Smooth muscle cell (in vitro differentiated cells): ENCODE results near the gene HTR1B. TPM values are rescaled to one million over a fixed set of nuclear protein-coding genes. Genes with fewer than 3 reads are reported as not detected.

Experiments used
- DNase-seq: peaks from one replicate; lab custom pipeline; 2025; ENCODE audit not compliant: unreplicated experiment; lab: John Stamatoyannopoulos, UW
- H2AFZ ChIP-seq: fragments of 200-600 bp; sonication (generic); 2 replicates; pipeline ENCODE4 v1.6.0; 2016; ENCODE audit warnings: antibody characterized with exemption, low read depth, mild to moderate bottlenecking
- H3F3A ChIP-seq: fragments of 200-600 bp; sonication (generic); 2 replicates; pipeline ENCODE4 v1.6.0; 2017; ENCODE audit warnings: antibody characterized with exemption, low read depth
- H3K27ac ChIP-seq: fragments of 200-600 bp; sonication (generic); 2 replicates; pipeline ENCODE4 v1.5.1; 2016; ENCODE audit warnings: low read depth, mild to moderate bottlenecking
- H3K27me3 ChIP-seq: fragments of 200-600 bp; sonication (generic); 2 replicates; pipeline ENCODE4 v1.6.1; 2016; ENCODE audit warnings: low read depth, mild to moderate bottlenecking
- H3K36me3 ChIP-seq: fragments of 200-600 bp; sonication (generic); 2 replicates; pipeline ENCODE4 v1.5.1; 2016; ENCODE audit warnings: low read depth
- H3K4me1 ChIP-seq: fragments of 200-600 bp; sonication (generic); 2 replicates; pipeline ENCODE4 v1.5.1; 2016; ENCODE audit warnings: low read depth
- H3K4me2 ChIP-seq: fragments of 200-600 bp; sonication (generic); 2 replicates; pipeline ENCODE4 v1.6.0; 2016; ENCODE audit warnings: mild to moderate bottlenecking
- H3K4me3 ChIP-seq: fragments of 200-600 bp; sonication (generic); 2 replicates; pipeline ENCODE4 v1.5.1; 2016; ENCODE audit warnings: mild to moderate bottlenecking
- H3K79me2 ChIP-seq: fragments of 200-600 bp; sonication (generic); 2 replicates; pipeline ENCODE4 v1.6.0; 2016; ENCODE audit warnings: low read depth, mild to moderate bottlenecking
- H3K9ac ChIP-seq: fragments of 200-600 bp; sonication (generic); 2 replicates; pipeline ENCODE4 v1.6.0; 2016; ENCODE audit warnings: low read depth
- H3K9me3 ChIP-seq: fragments of 200-600 bp; sonication (generic); replicated peaks from 2 replicates; pipeline ENCODE4 v1.5.1; 2016; ENCODE audit warnings: low read depth
- H4K20me1 ChIP-seq: fragments of 200-600 bp; sonication (generic); 2 replicates; pipeline ENCODE4 v1.6.0; 2016; ENCODE audit warnings: low read depth
- CTCF ChIP-seq: fragments of 200-600 bp; sonication (generic); IDR thresholded peaks from 2 replicates; pipeline ENCODE4 v1.5.1; 2017; ENCODE audit warnings: borderline replicate concordance, mild to moderate bottlenecking, antibody characterized with exemption; ENCODE audit not compliant: insufficient read depth, poor library complexity, severe bottlenecking
- WGBS: methylation state at CpG from one replicate; pipeline ENCODE4 v1.1.7; 2016; ENCODE audit warnings: low lambda C conversion rate; 5-methylcytosine and 5-hydroxymethylcytosine counted together
- polyA plus RNA-seq: library from polyadenylated mRNA; unstranded; fragments of >200 nt; fragmentation: Nextera tagmentation; extraction: Ambion mirVana; gene quantifications from 2 replicates; pipeline ENCODE4 v1.2.1, GENCODE V29; 2016
- total RNA-seq: library from RNA; depleted of rRNA; stranded (reverse); fragments of >200 nt; gene quantifications from 2 replicates; pipeline ENCODE4 v1.2.3, GENCODE V29; 2014

Gene HTR1B
- total and polyA plus RNA-seq, 2 experiments from 2014 or later, result 0.13 TPM; not detected in 1

- Histone ChIP-seq H2AFZ (peak overlapping the region; percentile 13), H3K9me3 (no peaks in the 10 kb centered on the region), H4K20me1 (no peaks in the 10 kb centered on the region), H3K9ac (no peak overlapping the region), H3K4me3 (no peak overlapping the region), H3F3A (peaks cover 6% of the 10 kb centered on the region), H3K79me2 (no peaks in the 10 kb centered on the region), H3K27me3 (no peaks in the 10 kb centered on the region), H3K27ac (peak overlapping the region; percentile 91), H3K36me3 (no peaks in the 10 kb centered on the region), H3K4me1 (no peaks in the 10 kb centered on the region), H3K4me2 (peak overlapping the region; percentile 46)
- DNase-seq, result no peak
- no peak for TF ChIP-seq CTCF
Observed at GRCh38 chr6:77455271-77455670, 8.0 kb downstream of the HTR1B start.

- WGBS, result 64% methylated on average over 2 of the region's 2 CpGs
- Histone ChIP-seq H3K27ac (peak overlapping the region; percentile 91), H3K4me3 (no peak overlapping the region), H3K4me1 (no peaks in the 10 kb centered on the region), H3F3A (peaks cover 6% of the 10 kb centered on the region), H3K9ac (no peak overlapping the region), H2AFZ (peak overlapping the region; percentile 13), H3K79me2 (no peaks in the 10 kb centered on the region), H3K4me2 (no peak overlapping the region), H3K36me3 (no peaks in the 10 kb centered on the region), H3K27me3 (no peaks in the 10 kb centered on the region), H3K9me3 (no peaks in the 10 kb centered on the region), H4K20me1 (no peaks in the 10 kb centered on the region)
- DNase-seq, result no peak
- TF ChIP-seq CTCF, result no peak
Observed at GRCh38 chr6:77454386-77454785, 8.9 kb downstream of the HTR1B start.

DNA sequence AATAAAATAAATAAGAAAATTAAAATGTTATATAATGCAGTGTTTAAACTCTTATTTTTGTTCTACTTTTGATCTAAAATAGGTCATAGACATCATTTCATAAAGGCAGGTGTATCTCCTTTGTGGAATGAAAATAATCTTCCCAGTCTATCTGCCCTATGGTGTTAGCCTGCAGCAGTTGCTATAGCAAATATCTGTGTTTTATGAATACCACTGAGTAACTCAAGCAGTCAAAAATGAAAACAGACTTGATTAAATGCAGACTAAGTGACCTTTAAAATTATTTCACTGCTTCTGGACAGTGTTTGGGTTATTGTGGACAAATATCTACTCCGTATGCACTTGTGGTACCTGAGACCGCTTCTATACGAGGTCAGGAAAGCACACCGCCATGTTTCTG lies 11.8 kb downstream of the HTR1B start:
- no peak for DNase-seq
- no peaks in the 10 kb centered on the region for H3K27me3 ChIP-seq
- 95% methylated on average over 4 of the region's 4 CpGs for WGBS
- no peaks in the 10 kb centered on the region for H3K9me3 ChIP-seq
- no peaks in the 10 kb centered on the region for H3F3A ChIP-seq
- no peak overlapping the region for H3K9ac ChIP-seq
- no peak overlapping the region for H3K4me3 ChIP-seq
- H3K36me3 ChIP-seq, result no peaks in the 10 kb centered on the region
- no peak overlapping the region for H3K27ac ChIP-seq
- no peaks in the 10 kb centered on the region for H3K79me2 ChIP-seq
- H3K4me1 ChIP-seq, result no peaks in the 10 kb centered on the region
- TF ChIP-seq CTCF, result no peak
- H4K20me1 ChIP-seq, result no peaks in the 10 kb centered on the region
- peak overlapping the region; percentile 40 for H2AFZ ChIP-seq
- H3K4me2 ChIP-seq, result no peak overlapping the region

DNA sequence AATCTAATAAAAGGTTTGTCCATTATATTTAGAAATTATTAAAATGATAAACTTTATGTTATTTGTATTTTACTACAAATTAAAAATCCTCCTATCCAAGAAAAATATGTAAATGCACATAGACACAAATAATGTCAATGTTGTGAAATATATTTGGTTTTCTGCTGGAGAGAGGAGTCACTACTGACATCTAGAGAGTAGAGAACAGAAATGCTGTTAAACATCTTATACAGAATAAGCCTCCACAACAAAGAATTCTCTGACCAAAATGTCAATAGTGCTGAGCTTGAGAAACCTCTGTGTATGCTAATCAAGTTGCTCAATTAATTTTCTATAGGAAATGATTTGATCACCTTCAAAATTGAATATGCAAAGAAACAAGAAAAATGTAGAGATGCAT lies 12.4 kb downstream of the HTR1B start:
- Histone ChIP-seq H3K27ac (no peak overlapping the region), H3K4me2 (no peak overlapping the region), H4K20me1 (no peaks in the 10 kb centered on the region), H2AFZ (no peak overlapping the region), H3K9me3 (no peaks in the 10 kb centered on the region), H3K9ac (no peak overlapping the region), H3K4me3 (no peak overlapping the region), H3K27me3 (no peaks in the 10 kb centered on the region), H3K36me3 (no peaks in the 10 kb centered on the region), H3F3A (no peaks in the 10 kb centered on the region), H3K79me2 (no peaks in the 10 kb centered on the region), H3K4me1 (no peaks in the 10 kb centered on the region)
- no peak for TF ChIP-seq CTCF
- no peak for DNase-seq
